Smooth muscle cell (in vitro differentiated cells): ENCODE measurements around the gene LAMA3. TPM values are rescaled to one million over a fixed set of nuclear protein-coding genes. Genes with fewer than 3 reads are reported as not detected.

ENCODE experiments used
- DNase-seq: peaks from one replicate; lab custom pipeline; 2025; ENCODE audit not compliant: unreplicated experiment; lab: John Stamatoyannopoulos, UW
- H2AFZ ChIP-seq: fragments of 200-600 bp; sonication (generic); 2 replicates; pipeline ENCODE4 v1.6.0; 2016; ENCODE audit warnings: antibody characterized with exemption, low read depth, mild to moderate bottlenecking
- H3F3A ChIP-seq: fragments of 200-600 bp; sonication (generic); 2 replicates; pipeline ENCODE4 v1.6.0; 2017; ENCODE audit warnings: antibody characterized with exemption, low read depth
- H3K27ac ChIP-seq: fragments of 200-600 bp; sonication (generic); 2 replicates; pipeline ENCODE4 v1.5.1; 2016; ENCODE audit warnings: low read depth, mild to moderate bottlenecking
- H3K27me3 ChIP-seq: fragments of 200-600 bp; sonication (generic); 2 replicates; pipeline ENCODE4 v1.6.1; 2016; ENCODE audit warnings: low read depth, mild to moderate bottlenecking
- H3K36me3 ChIP-seq: fragments of 200-600 bp; sonication (generic); 2 replicates; pipeline ENCODE4 v1.5.1; 2016; ENCODE audit warnings: low read depth
- H3K4me1 ChIP-seq: fragments of 200-600 bp; sonication (generic); 2 replicates; pipeline ENCODE4 v1.5.1; 2016; ENCODE audit warnings: low read depth
- H3K4me2 ChIP-seq: fragments of 200-600 bp; sonication (generic); 2 replicates; pipeline ENCODE4 v1.6.0; 2016; ENCODE audit warnings: mild to moderate bottlenecking
- H3K4me3 ChIP-seq: fragments of 200-600 bp; sonication (generic); 2 replicates; pipeline ENCODE4 v1.5.1; 2016; ENCODE audit warnings: mild to moderate bottlenecking
- H3K79me2 ChIP-seq: fragments of 200-600 bp; sonication (generic); 2 replicates; pipeline ENCODE4 v1.6.0; 2016; ENCODE audit warnings: low read depth, mild to moderate bottlenecking
- H3K9ac ChIP-seq: fragments of 200-600 bp; sonication (generic); 2 replicates; pipeline ENCODE4 v1.6.0; 2016; ENCODE audit warnings: low read depth
- H3K9me3 ChIP-seq: fragments of 200-600 bp; sonication (generic); replicated peaks from 2 replicates; pipeline ENCODE4 v1.5.1; 2016; ENCODE audit warnings: low read depth
- H4K20me1 ChIP-seq: fragments of 200-600 bp; sonication (generic); 2 replicates; pipeline ENCODE4 v1.6.0; 2016; ENCODE audit warnings: low read depth
- WGBS: methylation state at CpG from one replicate; pipeline ENCODE4 v1.1.7; 2016; ENCODE audit warnings: low lambda C conversion rate; 5-methylcytosine and 5-hydroxymethylcytosine counted together
- polyA plus RNA-seq: library from polyadenylated mRNA; unstranded; fragments of >200 nt; fragmentation: Nextera tagmentation; extraction: Ambion mirVana; gene quantifications from 2 replicates; pipeline ENCODE4 v1.2.1, GENCODE V29; 2016
- total RNA-seq: library from RNA; depleted of rRNA; stranded (reverse); fragments of >200 nt; gene quantifications from 2 replicates; pipeline ENCODE4 v1.2.3, GENCODE V29; 2014
- TF ChIP-seq, protein P1 (sequence below): fragments of 200-600 bp; sonication (generic); IDR thresholded peaks from 2 replicates; pipeline ENCODE4 v1.5.1; 2017; ENCODE audit warnings: borderline replicate concordance, mild to moderate bottlenecking, antibody characterized with exemption; ENCODE audit not compliant: insufficient read depth, poor library complexity, severe bottlenecking

The LAMA3 gene
- total and polyA plus RNA-seq, 2 experiments from 2014 or later: 7.8 to 23.1 TPM

DNA sequence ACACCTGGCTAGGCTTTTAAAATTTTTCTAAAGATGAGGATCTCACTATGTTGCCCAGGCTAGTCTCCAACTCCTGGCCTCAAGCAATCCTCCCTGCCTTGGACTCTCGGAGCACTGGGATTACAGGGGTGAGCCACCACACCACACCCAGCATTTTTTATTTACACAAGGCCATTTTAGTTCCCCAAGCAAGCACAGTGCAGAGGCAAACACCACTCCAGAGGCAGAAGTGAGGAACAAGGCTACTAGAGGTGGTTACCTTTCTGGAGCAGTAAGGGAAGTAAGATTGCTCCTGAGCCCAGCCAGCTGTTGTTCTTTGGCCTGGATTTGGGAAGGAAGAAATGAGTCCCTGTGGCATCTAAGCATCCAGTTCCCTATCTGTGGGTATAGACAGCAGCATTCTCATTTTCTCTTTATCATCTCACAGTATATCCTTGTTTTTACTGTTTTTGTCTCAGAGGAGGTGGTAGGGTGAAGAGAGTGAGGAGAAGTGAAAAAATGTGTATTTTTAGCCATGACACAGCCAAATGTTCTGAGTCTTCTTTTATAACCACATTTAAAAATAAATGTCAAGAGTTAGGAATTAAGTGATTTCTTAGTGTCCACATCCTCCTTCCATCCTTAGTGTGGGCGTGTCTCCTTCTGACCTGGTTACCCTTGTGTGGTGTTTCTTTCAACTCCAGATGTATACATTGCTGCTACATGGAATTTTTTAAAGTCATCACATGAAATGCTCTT, 314.8 kb downstream of the LAMA3 start:
- Histone ChIP-seq H3K4me2 (no peak overlapping the region), H3K4me1 (no peaks in the 10 kb centered on the region), H3K4me3 (no peak overlapping the region), H2AFZ (no peak overlapping the region), H3F3A (no peaks in the 10 kb centered on the region), H3K27me3 (peaks cover under 1% of the 10 kb centered on the region), H3K79me2 (no peaks in the 10 kb centered on the region), H3K9me3 (no peaks in the 10 kb centered on the region), H3K27ac (no peak overlapping the region), H4K20me1 (no peaks in the 10 kb centered on the region), H3K36me3 (no peaks in the 10 kb centered on the region), H3K9ac (no peak overlapping the region)
- DNase-seq: no peak
- 92% methylated on average over 2 of the region's 2 CpGs for WGBS
- TF ChIP-seq, protein P1, sequence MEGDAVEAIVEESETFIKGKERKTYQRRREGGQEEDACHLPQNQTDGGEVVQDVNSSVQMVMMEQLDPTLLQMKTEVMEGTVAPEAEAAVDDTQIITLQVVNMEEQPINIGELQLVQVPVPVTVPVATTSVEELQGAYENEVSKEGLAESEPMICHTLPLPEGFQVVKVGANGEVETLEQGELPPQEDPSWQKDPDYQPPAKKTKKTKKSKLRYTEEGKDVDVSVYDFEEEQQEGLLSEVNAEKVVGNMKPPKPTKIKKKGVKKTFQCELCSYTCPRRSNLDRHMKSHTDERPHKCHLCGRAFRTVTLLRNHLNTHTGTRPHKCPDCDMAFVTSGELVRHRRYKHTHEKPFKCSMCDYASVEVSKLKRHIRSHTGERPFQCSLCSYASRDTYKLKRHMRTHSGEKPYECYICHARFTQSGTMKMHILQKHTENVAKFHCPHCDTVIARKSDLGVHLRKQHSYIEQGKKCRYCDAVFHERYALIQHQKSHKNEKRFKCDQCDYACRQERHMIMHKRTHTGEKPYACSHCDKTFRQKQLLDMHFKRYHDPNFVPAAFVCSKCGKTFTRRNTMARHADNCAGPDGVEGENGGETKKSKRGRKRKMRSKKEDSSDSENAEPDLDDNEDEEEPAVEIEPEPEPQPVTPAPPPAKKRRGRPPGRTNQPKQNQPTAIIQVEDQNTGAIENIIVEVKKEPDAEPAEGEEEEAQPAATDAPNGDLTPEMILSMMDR: no peak

Other genes starting within 250 kb of the LAMA3 start
- gene RIOK3, start 236.2 kb upstream of the LAMA3 start, total RNA-seq: 79.9 and 100 TPM in 2 replicates
- gene RIOK3, start 236.2 kb upstream of the LAMA3 start, polyA plus RNA-seq: 56.0 TPM in 2 replicates
- gene RMC1, start 185.9 kb upstream of the LAMA3 start, total RNA-seq: 13.2 and 20.7 TPM in 2 replicates
- gene RMC1, start 185.9 kb upstream of the LAMA3 start, polyA plus RNA-seq: 10.0 and 20.6 TPM in 2 replicates
- gene NPC1, start 102.9 kb upstream of the LAMA3 start, total RNA-seq: 53.2 and 55.5 TPM in 2 replicates
- gene NPC1, start 102.9 kb upstream of the LAMA3 start, polyA plus RNA-seq: 29.9 and 38.0 TPM in 2 replicates
- gene ANKRD29, start 26.5 kb upstream of the LAMA3 start, total RNA-seq: 0.13 and 0.36 TPM in 2 replicates
- 0.72 TPM in 1 of 2 replicates, not detected in the other for gene ANKRD29, start 26.5 kb upstream of the LAMA3 start, polyA plus RNA-seq